NB4 (cell line): ENCODE measurements around the gene VPS37B.

Experiments
- MYC ChIP-seq: IDR thresholded peaks from 2 replicates; pipeline ENCODE4 v1.6.1; 2011; ENCODE audit warnings: low read depth, low read length
- POLR2A ChIP-seq: IDR thresholded peaks from 2 replicates; pipeline ENCODE4 v1.6.1; 2011; ENCODE audit warnings: mild to moderate bottlenecking; ENCODE audit not compliant: insufficient read length; ENCODE audit errors: extremely low read depth
- TF ChIP-seq, protein P1 (sequence below): IDR thresholded peaks from one replicate; pipeline ENCODE4 v1.5.1; 2012; ENCODE audit warnings: low read depth, low read length

DNA sequence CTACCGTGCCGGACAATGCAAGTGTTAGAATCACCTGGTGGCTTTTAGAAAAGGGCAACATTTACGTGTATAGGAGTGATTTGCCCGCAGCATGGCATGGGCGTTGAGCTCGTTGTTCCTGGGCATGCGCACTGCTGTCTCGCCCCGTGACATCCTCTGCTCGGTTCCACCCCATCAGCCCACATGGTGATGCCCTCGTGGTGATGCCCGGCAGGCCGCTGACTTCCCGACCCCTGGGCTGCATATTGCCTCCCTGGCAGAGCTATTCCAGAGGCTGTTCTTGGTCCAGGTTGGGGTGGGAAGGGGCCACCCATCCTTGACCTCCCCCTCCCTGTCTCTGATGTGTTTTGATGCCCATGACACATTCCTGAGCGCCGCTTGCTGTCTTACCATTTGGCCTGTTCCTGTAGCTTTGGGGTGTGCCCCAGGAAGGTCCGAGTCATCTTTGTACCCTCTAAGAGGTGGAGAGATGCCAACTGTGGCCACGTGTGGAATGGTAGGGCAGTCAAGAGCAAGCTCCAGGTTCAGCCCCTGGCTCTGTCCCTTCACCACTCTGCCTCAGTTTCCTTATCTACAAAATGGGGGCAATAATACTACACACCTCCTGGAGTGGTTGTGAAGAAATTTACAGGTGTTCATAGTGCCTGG, 55.9 kb downstream of the VPS37B start:
- TF ChIP-seq, protein P1, sequence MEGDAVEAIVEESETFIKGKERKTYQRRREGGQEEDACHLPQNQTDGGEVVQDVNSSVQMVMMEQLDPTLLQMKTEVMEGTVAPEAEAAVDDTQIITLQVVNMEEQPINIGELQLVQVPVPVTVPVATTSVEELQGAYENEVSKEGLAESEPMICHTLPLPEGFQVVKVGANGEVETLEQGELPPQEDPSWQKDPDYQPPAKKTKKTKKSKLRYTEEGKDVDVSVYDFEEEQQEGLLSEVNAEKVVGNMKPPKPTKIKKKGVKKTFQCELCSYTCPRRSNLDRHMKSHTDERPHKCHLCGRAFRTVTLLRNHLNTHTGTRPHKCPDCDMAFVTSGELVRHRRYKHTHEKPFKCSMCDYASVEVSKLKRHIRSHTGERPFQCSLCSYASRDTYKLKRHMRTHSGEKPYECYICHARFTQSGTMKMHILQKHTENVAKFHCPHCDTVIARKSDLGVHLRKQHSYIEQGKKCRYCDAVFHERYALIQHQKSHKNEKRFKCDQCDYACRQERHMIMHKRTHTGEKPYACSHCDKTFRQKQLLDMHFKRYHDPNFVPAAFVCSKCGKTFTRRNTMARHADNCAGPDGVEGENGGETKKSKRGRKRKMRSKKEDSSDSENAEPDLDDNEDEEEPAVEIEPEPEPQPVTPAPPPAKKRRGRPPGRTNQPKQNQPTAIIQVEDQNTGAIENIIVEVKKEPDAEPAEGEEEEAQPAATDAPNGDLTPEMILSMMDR, result no peak
- no peak for TF ChIP-seq POLR2A
- TF ChIP-seq MYC, result no peak
